ENCODE results near the gene TOGARAM1. TPM values are rescaled to one million over a fixed set of nuclear protein-coding genes. Genes with fewer than 3 reads are reported as not detected.

TOGARAM1 gene
- total and polyA plus RNA-seq, 9 of the 15 experiments (the other 6 are each of a cell fraction or from before 2014, with no cell fraction given) = 1.3 to 6.4 (median 3.7) TPM

GRCh38 chr14:45114327-45114726 lies 152.3 kb downstream of the TOGARAM1 start:
- no peak for FAIRE-seq
- ATAC-seq = no peak
- ChIA-PET CTCF (ENCODE audit: low intra/inter-chr PET ratio) (no interaction called here), POLR2A (interaction anchor here (0.6 kb wide), 1 partner anchor 52 kb away, joined by 3 read pairs; no protein-coding TSS in a partner anchor)
- Histone ChIP-seq H3K36me3 (ENCODE audit: control insufficient read depth, insufficient read depth, low read length) (peaks cover 91% of the 10 kb centered on the region), H3K27me3 (ENCODE audit: control insufficient read depth in 2 of 2, insufficient read depth in 2 of 2, low read length in 2 of 2) (no peaks in the 10 kb centered on the region), H3K4me3 (no peak overlapping the region), H3K4me2 (ENCODE audit: insufficient read depth, low read length) (no peak overlapping the region), H3K9me1 (ENCODE audit: control insufficient read depth, insufficient read depth, low read length) (no peaks in the 10 kb centered on the region), H3K9me3 (replicated peaks; ENCODE audit: control insufficient read depth, insufficient read depth, low read depth, low read length) (no peaks in the 10 kb centered on the region), H2AFZ (ENCODE audit: low read depth, low read length) (no peak overlapping the region), H3K27ac (ENCODE audit: extremely low read depth, low read depth, low read length) (no peak overlapping the region), H3K9ac (ENCODE audit: insufficient read depth in 1 of 2, low read depth in 2 of 2, low read length in 2 of 2) (no peak overlapping the region), H4K20me1 (replicated peaks; ENCODE audit: control insufficient read depth, insufficient read depth, low read length) (no peaks in the 10 kb centered on the region; the same call in 1 of the 2 replicates), H3K79me2 (ENCODE audit: control insufficient read depth, insufficient read depth, low read length) (no peaks in the 10 kb centered on the region), H3K4me1 (replicated peaks in 1 of 2; ENCODE audit: control insufficient read depth in 2 of 2, insufficient read depth in 2 of 2, low read length in 2 of 2) (peaks cover 0 to 8% of the 10 kb centered on the region in 2 experiments; a peak in 1 of 5 replicates)
- intact Hi-C loops (cut with micrococcal nuclease) (no loop called here), in situ Hi-C loops (cut with MboI) (no loop called here)
- DNase-seq (ENCODE audit: extremely low read depth in 1 of 4, low spot score in 3 of 4) = no peak
- TF ChIP-seq MCM5 (IDR thresholded peaks at IDR 0.05; ENCODE audit: low read depth) = no peak
- no peak for TF ChIP-seq NRF1 (conservative IDR thresholded peaks at IDR 0.05 in 1 of 2, IDR thresholded peaks at IDR 0.05 in 1 of 2)
- TF ChIP-seq ZNF655 (CRISPR knock-in tag; IDR thresholded peaks at IDR 0.05) = no peak
- no peak for TF ChIP-seq NONO (IDR thresholded peaks at IDR 0.05; ENCODE audit: low read depth in 2 of 2, low read length in 1 of 2)
- TF ChIP-seq EGR1 (conservative IDR thresholded peaks at IDR 0.05) = no peak
- no peak for TF ChIP-seq ZNF436 (CRISPR knock-in tag; IDR thresholded peaks at IDR 0.05)
- TF ChIP-seq KLF16 (IDR thresholded peaks at IDR 0.05) = no peak
- TF ChIP-seq MXI1 (IDR thresholded peaks at IDR 0.05; ENCODE audit: low read depth, low read length) = no peak
- TF ChIP-seq SMARCC2 (IDR thresholded peaks at IDR 0.05; ENCODE audit: low read depth) = no peak
- TF ChIP-seq NBN (IDR thresholded peaks at IDR 0.05; ENCODE audit: low read depth) = no peak
- TF ChIP-seq FOXM1 (IDR thresholded peaks at IDR 0.05; ENCODE audit: low read depth) = no peak
- TF ChIP-seq FOXM1 (CRISPR knock-in tag; IDR thresholded peaks at IDR 0.05; ENCODE audit: low read depth) = no peak
- no peak for TF ChIP-seq DMBX1 (CRISPR knock-in tag; IDR thresholded peaks at IDR 0.05; ENCODE audit: borderline replicate concordance)
- TF ChIP-seq CBFA2T2 (conservative IDR thresholded peaks at IDR 0.05) = no peak
- BruUV-seq (replicated peaks) = no TSS peak
- 83% methylated on average over 3 of the region's 3 CpGs for WGBS (ENCODE audit: insufficient coverage, low coverage, missing lambda C conversion rate)
